HEK293 (cell line): ENCODE results near the gene GNS.

Source experiments
- BCL11A ChIP-seq: fragments of 450-650 bp; formaldehyde crosslinking; IDR thresholded peaks from 2 replicates; pipeline ENCODE4 v1.5.1; 2016; ENCODE audit warnings: low read depth, missing biosample characterization, missing genetic modification characterization
- HOXC10 ChIP-seq: sonication (generic); formaldehyde crosslinking; IDR thresholded peaks from 2 replicates; pipeline ENCODE4 v1.8.1; 2023; ENCODE audit warnings: mild to moderate bottlenecking, missing genetic modification reagents
- KLF7 ChIP-seq: fragments of 450-650 bp; formaldehyde crosslinking; IDR thresholded peaks from 2 replicates; pipeline ENCODE4 v1.5.1; 2016; ENCODE audit warnings: missing biosample characterization, missing genetic modification characterization, borderline replicate concordance
- KLF9 ChIP-seq: fragments of 450-650 bp; formaldehyde crosslinking; IDR thresholded peaks from 2 replicates; pipeline ENCODE4 v1.5.1; 2016; ENCODE audit warnings: missing biosample characterization, missing genetic modification characterization, low read depth
- ZBTB1 ChIP-seq: fragments of 450-650 bp; formaldehyde crosslinking; IDR thresholded peaks from 2 replicates; pipeline ENCODE4 v1.5.1; 2016; ENCODE audit warnings: missing biosample characterization, missing genetic modification characterization
- ZBTB21 ChIP-seq: fragments of 450-650 bp; formaldehyde crosslinking; IDR thresholded peaks from 2 replicates; pipeline ENCODE4 v1.5.1; 2017; ENCODE audit warnings: missing biosample characterization, missing genetic modification characterization
- ZBTB48 ChIP-seq: fragments of 450-650 bp; formaldehyde crosslinking; IDR thresholded peaks from 2 replicates; pipeline ENCODE4 v1.5.1; 2016; ENCODE audit warnings: missing biosample characterization, missing genetic modification characterization
- ZEB2 ChIP-seq: fragments of 450-650 bp; formaldehyde crosslinking; IDR thresholded peaks from 2 replicates; pipeline ENCODE4 v1.5.1; 2016; ENCODE audit warnings: missing biosample characterization, missing genetic modification characterization
- ZFP37 ChIP-seq: fragments of 450-650 bp; formaldehyde crosslinking; IDR thresholded peaks from 2 replicates; pipeline ENCODE4 v1.5.1; 2016; ENCODE audit warnings: missing biosample characterization, missing genetic modification characterization
- ZNF174 ChIP-seq: fragments of 450-650 bp; formaldehyde crosslinking; IDR thresholded peaks from 2 replicates; pipeline ENCODE4 v1.5.0; 2017; ENCODE audit warnings: missing biosample characterization, mild to moderate bottlenecking, missing genetic modification characterization
- ZNF18 ChIP-seq: fragments of 450-650 bp; formaldehyde crosslinking; IDR thresholded peaks from 2 replicates; pipeline ENCODE4 v1.5.1; 2016; ENCODE audit warnings: missing biosample characterization, missing genetic modification characterization
- ZNF202 ChIP-seq: fragments of 450-650 bp; formaldehyde crosslinking; IDR thresholded peaks from 2 replicates; pipeline ENCODE4 v1.5.1; 2016; ENCODE audit warnings: missing biosample characterization, missing genetic modification characterization, borderline replicate concordance
- ZNF214 ChIP-seq: fragments of 450-650 bp; formaldehyde crosslinking; IDR thresholded peaks from 2 replicates; pipeline ENCODE4 v1.5.1; 2017; ENCODE audit warnings: missing biosample characterization, mild to moderate bottlenecking, missing genetic modification characterization, borderline replicate concordance
- ZNF223 ChIP-seq: fragments of 450-650 bp; formaldehyde crosslinking; IDR thresholded peaks from 2 replicates; pipeline ENCODE4 v1.5.1; 2016; ENCODE audit warnings: missing biosample characterization, missing genetic modification characterization
- ZNF23 ChIP-seq: fragments of 450-650 bp; formaldehyde crosslinking; IDR thresholded peaks from 2 replicates; pipeline ENCODE4 v1.5.1; 2016; ENCODE audit warnings: missing biosample characterization, missing genetic modification characterization, borderline replicate concordance
- ZNF248 ChIP-seq: fragments of 450-650 bp; formaldehyde crosslinking; IDR thresholded peaks from 2 replicates; pipeline ENCODE4 v1.5.1; 2017; ENCODE audit warnings: missing biosample characterization, missing genetic modification characterization
- ZNF324 ChIP-seq: fragments of 450-650 bp; formaldehyde crosslinking; IDR thresholded peaks from 2 replicates; pipeline ENCODE4 v1.5.1; 2016; ENCODE audit warnings: missing biosample characterization, missing genetic modification characterization
- ZNF426 ChIP-seq: fragments of 450-650 bp; formaldehyde crosslinking; IDR thresholded peaks from 2 replicates; pipeline ENCODE4 v1.5.1; 2017; ENCODE audit warnings: missing biosample characterization, missing genetic modification characterization, mild to moderate bottlenecking, inconsistent platforms, moderate library complexity
- ZNF555 ChIP-seq: fragments of 450-650 bp; formaldehyde crosslinking; conservative IDR thresholded peaks from 2 replicates; pipeline ENCODE4 v1.5.1; 2017; ENCODE audit warnings: missing biosample characterization, mild to moderate bottlenecking, missing genetic modification characterization, inconsistent platforms
- ZNF660 ChIP-seq: fragments of 450-650 bp; IDR thresholded peaks from 2 replicates; pipeline ENCODE4 v1.5.1; 2018; ENCODE audit warnings: missing biosample characterization, mild to moderate bottlenecking, missing genetic modification characterization
- ZNF670 ChIP-seq: fragments of 450-650 bp; formaldehyde crosslinking; IDR thresholded peaks from 2 replicates; pipeline ENCODE4 v1.5.1; 2016; ENCODE audit warnings: missing biosample characterization, missing genetic modification characterization, low read depth
- ZNF843 ChIP-seq: fragments of 450-650 bp; formaldehyde crosslinking; IDR thresholded peaks from 2 replicates; pipeline ENCODE4 v1.5.1; 2016; ENCODE audit warnings: missing biosample characterization, missing genetic modification characterization
- ZSCAN18 ChIP-seq: fragments of 450-650 bp; formaldehyde crosslinking; IDR thresholded peaks from 2 replicates; pipeline ENCODE4 v1.5.1; 2016; ENCODE audit warnings: missing biosample characterization, missing genetic modification characterization
- ZSCAN23 ChIP-seq: fragments of 450-650 bp; formaldehyde crosslinking; IDR thresholded peaks from 2 replicates; pipeline ENCODE4 v1.5.1; 2016; ENCODE audit warnings: missing biosample characterization, missing genetic modification characterization
- ZSCAN30 ChIP-seq: fragments of 450-650 bp; IDR thresholded peaks from 2 replicates; pipeline ENCODE4 v1.5.1; 2018; ENCODE audit warnings: missing biosample characterization, mild to moderate bottlenecking, missing genetic modification characterization, moderate library complexity
- TF ChIP-seq, protein P1 (sequence below): fragments of 450-650 bp; formaldehyde crosslinking; IDR thresholded peaks from 2 replicates; pipeline ENCODE4 v1.5.1; 2016; ENCODE audit warnings: missing biosample characterization, missing genetic modification characterization
- TF ChIP-seq, protein P2 (sequence below): IDR thresholded peaks from 2 replicates; pipeline ENCODE4 v1.6.1; 2011; ENCODE audit warnings: mild to moderate bottlenecking, low read depth, low read length, borderline replicate concordance
- TF ChIP-seq, protein P3 (sequence below): fragments of 450-650 bp; formaldehyde crosslinking; conservative IDR thresholded peaks from 2 replicates; pipeline ENCODE4 v1.5.1; 2016; ENCODE audit warnings: low read depth, missing biosample characterization, missing genetic modification characterization
- TF ChIP-seq, protein P4 (sequence below): fragments of 450-650 bp; formaldehyde crosslinking; IDR thresholded peaks from 2 replicates; pipeline ENCODE4 v1.5.1; 2016; ENCODE audit warnings: missing biosample characterization, missing genetic modification characterization

The GNS gene

DNA sequence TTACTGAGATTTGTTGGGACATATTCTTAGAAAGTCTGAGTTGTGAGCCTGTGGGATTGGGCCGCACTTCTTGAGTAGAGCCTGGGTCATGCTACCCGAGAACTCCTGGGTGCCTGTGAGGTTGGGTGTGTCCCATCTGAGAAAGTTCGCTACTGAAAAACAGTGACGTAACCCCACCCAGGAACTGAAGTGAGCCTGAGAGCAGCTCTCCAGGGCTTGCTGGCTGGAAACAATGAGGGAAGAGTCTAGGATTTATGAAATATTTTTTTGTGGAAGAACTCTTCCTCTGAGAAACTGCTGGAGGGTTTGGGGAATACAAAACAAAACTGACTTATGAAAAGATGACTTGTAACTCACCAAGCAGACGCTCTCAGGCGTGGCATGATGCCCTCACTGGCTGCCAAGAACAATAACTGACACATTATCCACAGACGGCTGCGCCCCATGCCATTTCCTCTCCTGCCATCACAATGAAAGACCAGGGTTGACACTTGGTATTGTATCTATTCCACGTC, 79.7 kb downstream of the GNS start (continued):
- no peak for TF ChIP-seq ZNF18
- TF ChIP-seq ZNF202 (tag by site-specific recombination), result no peak
- no peak for TF ChIP-seq BCL11A (tag by site-specific recombination)
- TF ChIP-seq ZBTB48 (tag by site-specific recombination), result no peak
- no peak for TF ChIP-seq HOXC10 (CRISPR knock-in tag)
- TF ChIP-seq ZBTB21 (tag by site-specific recombination), result no peak
- TF ChIP-seq KLF9, result peak; percentile 54
- 0 out of 2 replicates have a peak, but pooled peaks have one; percentile 22 for TF ChIP-seq ZEB2
- TF ChIP-seq ZSCAN30 (tag by site-specific recombination), result no peak
- no peak for TF ChIP-seq ZSCAN23
- TF ChIP-seq, protein P1, sequence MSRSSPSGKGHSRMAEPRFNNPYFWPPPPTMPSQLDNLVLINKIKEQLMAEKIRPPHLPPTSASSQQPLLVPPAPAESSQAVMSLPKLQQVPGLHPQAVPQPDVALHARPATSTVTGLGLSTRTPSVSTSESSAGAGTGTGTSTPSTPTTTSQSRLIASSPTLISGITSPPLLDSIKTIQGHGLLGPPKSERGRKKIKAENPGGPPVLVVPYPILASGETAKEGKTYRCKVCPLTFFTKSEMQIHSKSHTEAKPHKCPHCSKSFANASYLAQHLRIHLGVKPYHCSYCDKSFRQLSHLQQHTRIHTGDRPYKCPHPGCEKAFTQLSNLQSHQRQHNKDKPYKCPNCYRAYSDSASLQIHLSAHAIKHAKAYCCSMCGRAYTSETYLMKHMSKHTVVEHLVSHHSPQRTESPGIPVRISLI (tag by site-specific recombination), result no peak
- TF ChIP-seq ZNF670 (tag by site-specific recombination), result no peak
- no peak for TF ChIP-seq ZBTB1 (tag by site-specific recombination)
- TF ChIP-seq ZNF214 (tag by site-specific recombination), result no peak
- TF ChIP-seq ZFP37 (tag by site-specific recombination), result no peak
- no peak for TF ChIP-seq ZNF23
- TF ChIP-seq, protein P2, sequence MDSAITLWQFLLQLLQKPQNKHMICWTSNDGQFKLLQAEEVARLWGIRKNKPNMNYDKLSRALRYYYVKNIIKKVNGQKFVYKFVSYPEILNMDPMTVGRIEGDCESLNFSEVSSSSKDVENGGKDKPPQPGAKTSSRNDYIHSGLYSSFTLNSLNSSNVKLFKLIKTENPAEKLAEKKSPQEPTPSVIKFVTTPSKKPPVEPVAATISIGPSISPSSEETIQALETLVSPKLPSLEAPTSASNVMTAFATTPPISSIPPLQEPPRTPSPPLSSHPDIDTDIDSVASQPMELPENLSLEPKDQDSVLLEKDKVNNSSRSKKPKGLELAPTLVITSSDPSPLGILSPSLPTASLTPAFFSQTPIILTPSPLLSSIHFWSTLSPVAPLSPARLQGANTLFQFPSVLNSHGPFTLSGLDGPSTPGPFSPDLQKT, result no peak
- no peak for TF ChIP-seq ZNF248 (tag by site-specific recombination)
- no peak for TF ChIP-seq ZNF843 (tag by site-specific recombination)
- TF ChIP-seq ZNF174, result no peak
- TF ChIP-seq ZSCAN18 (tag by site-specific recombination), result no peak
- TF ChIP-seq, protein P3, sequence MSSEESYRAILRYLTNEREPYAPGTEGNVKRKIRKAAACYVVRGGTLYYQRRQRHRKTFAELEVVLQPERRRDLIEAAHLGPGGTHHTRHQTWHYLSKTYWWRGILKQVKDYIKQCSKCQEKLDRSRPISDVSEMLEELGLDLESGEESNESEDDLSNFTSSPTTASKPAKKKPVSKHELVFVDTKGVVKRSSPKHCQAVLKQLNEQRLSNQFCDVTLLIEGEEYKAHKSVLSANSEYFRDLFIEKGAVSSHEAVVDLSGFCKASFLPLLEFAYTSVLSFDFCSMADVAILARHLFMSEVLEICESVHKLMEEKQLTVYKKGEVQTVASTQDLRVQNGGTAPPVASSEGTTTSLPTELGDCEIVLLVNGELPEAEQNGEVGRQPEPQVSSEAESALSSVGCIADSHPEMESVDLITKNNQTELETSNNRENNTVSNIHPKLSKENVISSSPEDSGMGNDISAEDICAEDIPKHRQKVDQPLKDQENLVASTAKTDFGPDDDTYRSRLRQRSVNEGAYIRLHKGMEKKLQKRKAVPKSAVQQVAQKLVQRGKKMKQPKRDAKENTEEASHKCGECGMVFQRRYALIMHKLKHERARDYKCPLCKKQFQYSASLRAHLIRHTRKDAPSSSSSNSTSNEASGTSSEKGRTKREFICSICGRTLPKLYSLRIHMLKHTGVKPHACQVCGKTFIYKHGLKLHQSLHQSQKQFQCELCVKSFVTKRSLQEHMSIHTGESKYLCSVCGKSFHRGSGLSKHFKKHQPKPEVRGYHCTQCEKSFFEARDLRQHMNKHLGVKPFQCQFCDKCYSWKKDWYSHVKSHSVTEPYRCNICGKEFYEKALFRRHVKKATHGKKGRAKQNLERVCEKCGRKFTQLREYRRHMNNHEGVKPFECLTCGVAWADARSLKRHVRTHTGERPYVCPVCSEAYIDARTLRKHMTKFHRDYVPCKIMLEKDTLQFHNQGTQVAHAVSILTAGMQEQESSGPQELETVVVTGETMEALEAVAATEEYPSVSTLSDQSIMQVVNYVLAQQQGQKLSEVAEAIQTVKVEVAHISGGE, result no peak
- no peak for TF ChIP-seq KLF7 (tag by site-specific recombination)
- TF ChIP-seq ZNF324, result no peak
- TF ChIP-seq, protein P4, sequence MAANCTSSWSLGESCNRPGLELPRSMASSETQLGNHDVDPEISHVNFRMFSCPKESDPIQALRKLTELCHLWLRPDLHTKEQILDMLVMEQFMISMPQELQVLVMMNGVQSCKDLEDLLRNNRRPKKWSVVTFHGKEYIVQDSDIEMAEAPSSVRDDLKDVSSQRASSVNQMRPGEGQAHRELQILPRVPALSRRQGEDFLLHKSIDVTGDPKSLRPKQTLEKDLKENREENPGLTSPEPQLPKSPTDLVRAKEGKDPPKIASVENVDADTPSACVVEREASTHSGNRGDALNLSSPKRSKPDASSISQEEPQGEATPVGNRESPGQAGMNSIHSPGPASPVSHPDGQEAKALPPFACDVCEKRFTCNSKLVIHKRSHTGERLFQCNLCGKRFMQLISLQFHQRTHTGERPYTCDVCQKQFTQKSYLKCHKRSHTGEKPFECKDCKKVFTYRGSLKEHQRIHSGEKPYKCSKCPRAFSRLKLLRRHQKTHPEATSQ (tag by site-specific recombination), result no peak
- no peak for TF ChIP-seq ZNF555 (tag by site-specific recombination)
- TF ChIP-seq ZNF426, result no peak
- no peak for TF ChIP-seq ZNF660
- no peak for TF ChIP-seq ZNF223 (tag by site-specific recombination)
